GM23338 (cell line): ENCODE data around the gene COBLL1. TPM values are rescaled to one million over a fixed set of nuclear protein-coding genes. Genes with fewer than 3 reads are reported as not detected.

Source experiments
- ATAC-seq: fragments of 200-7000 bp; cut with Tn5 transposase; 3 replicates; pipeline ENCODE4 v1.9.1; 2020
- DNase-seq: peaks from one replicate; pipeline ENCODE4 v3.0.0-alpha.2; 2015; ENCODE audit warnings: low spot score
- H2AFZ ChIP-seq: fragments of 200-600 bp; sonication (generic); 2 replicates; pipeline ENCODE4 v1.8.0; 2016; ENCODE audit warnings: antibody characterized with exemption, mild to moderate bottlenecking, moderate library complexity
- H3F3A ChIP-seq: fragments of 200-600 bp; sonication (generic); replicated peaks from 2 replicates; pipeline ENCODE4 v1.8.0; 2017; ENCODE audit warnings: antibody characterized with exemption, mixed run types, low read depth
- H3K27ac ChIP-seq: fragments of 200-600 bp; sonication (generic); 2 replicates; pipeline ENCODE4 v1.6.1; 2016; ENCODE audit warnings: low read depth
- H3K27me3 ChIP-seq: fragments of 200-600 bp; sonication (generic); 2 replicates; pipeline ENCODE4 v1.8.0; 2016; ENCODE audit warnings: mild to moderate bottlenecking, mixed run types, moderate library complexity; ENCODE audit not compliant: insufficient read depth
- H3K36me3 ChIP-seq: fragments of 200-600 bp; sonication (generic); 2 replicates; pipeline ENCODE4 v1.8.0; 2016; ENCODE audit warnings: mild to moderate bottlenecking; ENCODE audit not compliant: insufficient read depth
- H3K4me1 ChIP-seq: fragments of 200-600 bp; sonication (generic); 2 replicates; pipeline ENCODE4 v1.8.0; 2016; ENCODE audit warnings: mild to moderate bottlenecking, moderate library complexity; ENCODE audit not compliant: insufficient read depth
- H3K4me2 ChIP-seq: fragments of 200-600 bp; sonication (generic); 2 replicates; pipeline ENCODE4 v1.7.1; 2017; ENCODE audit warnings: mixed run types
- H3K4me3 ChIP-seq: fragments of 200-600 bp; sonication (generic); 2 replicates; pipeline ENCODE4 v1.6.1; 2016; ENCODE audit warnings: mixed run types
- H3K79me2 ChIP-seq: fragments of 200-600 bp; sonication (generic); replicated peaks from 2 replicates; pipeline ENCODE4 v1.8.0; 2017; ENCODE audit warnings: mild to moderate bottlenecking; ENCODE audit not compliant: insufficient read depth
- H3K9me2 ChIP-seq: fragments of 200-600 bp; sonication (generic); 2 replicates; pipeline ENCODE4 v1.8.0; 2017; ENCODE audit not compliant: insufficient read depth
- H4K20me1 ChIP-seq: fragments of 200-600 bp; sonication (generic); replicated peaks from 2 replicates; pipeline ENCODE4 v1.8.0; 2017; ENCODE audit warnings: mild to moderate bottlenecking; ENCODE audit not compliant: insufficient read depth
- H3K27ac Mint-ChIP-seq: 2 replicates; pipeline ENCODE4 v1.8.0; 2020; ENCODE audit warnings: inconsistent platforms, mild to moderate bottlenecking, moderate library complexity, mixed read lengths
- H3K27me3 Mint-ChIP-seq: 3 replicates; pipeline ENCODE4 v1.8.0; 2022; ENCODE audit warnings: low read depth, mild to moderate bottlenecking, moderate library complexity, mixed read lengths, inconsistent platforms; ENCODE audit not compliant: insufficient read depth, poor library complexity
- H3K36me3 Mint-ChIP-seq: 3 replicates; pipeline ENCODE4 v1.8.0; 2021; ENCODE audit warnings: low read depth, mild to moderate bottlenecking, inconsistent platforms, moderate library complexity, mixed read lengths
- H3K4me1 Mint-ChIP-seq: 3 replicates; pipeline ENCODE4 v1.8.0; 2020; ENCODE audit warnings: mild to moderate bottlenecking, inconsistent platforms, mixed read lengths
- H3K4me3 Mint-ChIP-seq: 3 replicates; pipeline ENCODE4 v1.8.0; 2021; ENCODE audit warnings: moderate library complexity, mild to moderate bottlenecking, inconsistent platforms, mixed read lengths
- H3K9me3 Mint-ChIP-seq: 3 replicates; pipeline ENCODE4 v1.8.0; 2020; ENCODE audit warnings: moderate library complexity, mild to moderate bottlenecking, inconsistent platforms, mixed read lengths
- CREB1 ChIP-seq: fragments of 250-450 bp; sonication (Bioruptor Pico); IDR thresholded peaks from 2 replicates; pipeline ENCODE4 v1.5.0; 2020; ENCODE audit warnings: low read depth, mild to moderate bottlenecking, moderate library complexity
- EZH2phosphoT487 ChIP-seq: fragments of 200-600 bp; sonication (generic); IDR thresholded peaks from one replicate; pipeline ENCODE4 v1.8.1; 2018; ENCODE audit warnings: antibody characterized with exemption; ENCODE audit not compliant: unreplicated experiment
- JUNB ChIP-seq: IDR thresholded peaks from one replicate; pipeline ENCODE4 v1.6.1; 2016; ENCODE audit warnings: antibody characterized with exemption; ENCODE audit not compliant: unreplicated experiment
- POLR2AphosphoS5 ChIP-seq: IDR thresholded peaks from 2 replicates; pipeline ENCODE4 v1.6.1; 2016; ENCODE audit warnings: antibody characterized with exemption, low read depth
- STAT1 ChIP-seq: IDR thresholded peaks from one replicate; pipeline ENCODE4 v1.6.1; 2016; ENCODE audit warnings: antibody characterized with exemption; ENCODE audit not compliant: unreplicated experiment
- ZNF114 ChIP-seq: fragments of 250-450 bp; sonication (Bioruptor Pico); IDR thresholded peaks from 2 replicates; pipeline ENCODE4 v1.5.0; 2020; ENCODE audit warnings: mild to moderate bottlenecking, moderate library complexity
- ZNF331 ChIP-seq: fragments of 250-450 bp; sonication (Bioruptor Pico); IDR thresholded peaks from 2 replicates; pipeline ENCODE4 v1.5.0; 2020; ENCODE audit warnings: low read depth, mild to moderate bottlenecking, moderate library complexity
- polyA plus RNA-seq: library from polyadenylated mRNA; unstranded; fragments of >200 nt; fragmentation: Nextera tagmentation; extraction: Ambion mirVana; gene quantifications from 2 replicates; pipeline ENCODE4 v1.2.1, GENCODE V29; 2016
- total RNA-seq: library from RNA; depleted of rRNA; stranded (reverse); fragments of >200 nt; shearing (Covaris generic); gene quantifications from 2 replicates; pipeline ENCODE4 v1.2.3, GENCODE V29; 2014
- TF ChIP-seq, protein P1 (sequence below): IDR thresholded peaks from 2 replicates; pipeline ENCODE4 v1.6.1; 2016; ENCODE audit warnings: antibody characterized with exemption
- TF ChIP-seq, protein P2 (sequence below), 2 experiments: fragments of 200-600 bp in 1 of 2; sonication (generic) in 1 of 2; conservative IDR thresholded peaks; 2 replicates each; pipeline versions ENCODE4 v1.5.1 to v1.6.1; 2016 to 2017; ENCODE audit warnings: antibody characterized with exemption in 2 of 2, low read depth in 2 of 2, mild to moderate bottlenecking in 2 of 2, moderate library complexity in 1 of 2
- TF ChIP-seq, protein P3 (sequence below): IDR thresholded peaks from one replicate; pipeline ENCODE4 v1.6.1; 2018; ENCODE audit warnings: antibody characterized with exemption; ENCODE audit not compliant: unreplicated experiment

COBLL1 gene
- total and polyA plus RNA-seq, 2 experiments from 2014 or later = 2.9 to 7.4 TPM

DNA sequence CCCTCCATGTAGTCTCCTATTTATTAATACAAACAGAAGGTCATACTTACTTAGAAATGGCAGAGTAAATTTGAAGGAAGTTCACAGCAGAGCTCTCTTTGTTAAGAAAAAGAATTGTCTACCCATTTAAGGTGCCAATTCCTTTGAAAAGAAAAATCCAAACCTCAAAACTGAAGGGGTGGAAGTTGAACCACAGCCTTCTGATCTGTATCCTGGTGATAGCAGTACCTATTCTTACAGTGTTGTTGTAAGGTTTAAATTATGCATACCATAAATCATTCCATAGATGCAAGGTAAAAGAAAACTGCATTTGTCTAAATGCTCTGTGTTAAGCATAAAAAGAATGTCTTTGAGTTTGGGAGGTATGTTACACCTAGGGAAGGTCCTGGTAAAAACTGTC, 47.6 kb downstream of the COBLL1 start:
- Mint-ChIP-seq H3K9me3 (no peaks in the 10 kb centered on the region), H3K4me3 (no peak overlapping the region), H3K4me1 (peaks cover 8% of the 10 kb centered on the region; the same call in 2 of the 3 replicates), H3K36me3 (no peaks in the 10 kb centered on the region), H3K27me3 (no peaks in the 10 kb centered on the region), H3K27ac (0 out of 2 replicates have a peak overlapping the region, but pooled peaks have one; percentile 15)
- H3K27ac ChIP-seq = no peak overlapping the region
- no peak overlapping the region for H3K4me2 ChIP-seq
- H3F3A ChIP-seq = no peaks in the 10 kb centered on the region
- no peaks in the 10 kb centered on the region for H3K9me2 ChIP-seq
- H2AFZ ChIP-seq = no peak overlapping the region
- H4K20me1 ChIP-seq = no peaks in the 10 kb centered on the region
- ATAC-seq (no peak), DNase-seq (no peak)
- H3K36me3 ChIP-seq = no peaks in the 10 kb centered on the region
- H3K4me3 ChIP-seq = no peak overlapping the region
- peaks cover 15% of the 10 kb centered on the region for H3K4me1 ChIP-seq
- TF ChIP-seq JUNB (no peak), STAT1 (no peak), ZNF331 (no peak), POLR2AphosphoS5 (no peak)
- TF ChIP-seq, protein P1, sequence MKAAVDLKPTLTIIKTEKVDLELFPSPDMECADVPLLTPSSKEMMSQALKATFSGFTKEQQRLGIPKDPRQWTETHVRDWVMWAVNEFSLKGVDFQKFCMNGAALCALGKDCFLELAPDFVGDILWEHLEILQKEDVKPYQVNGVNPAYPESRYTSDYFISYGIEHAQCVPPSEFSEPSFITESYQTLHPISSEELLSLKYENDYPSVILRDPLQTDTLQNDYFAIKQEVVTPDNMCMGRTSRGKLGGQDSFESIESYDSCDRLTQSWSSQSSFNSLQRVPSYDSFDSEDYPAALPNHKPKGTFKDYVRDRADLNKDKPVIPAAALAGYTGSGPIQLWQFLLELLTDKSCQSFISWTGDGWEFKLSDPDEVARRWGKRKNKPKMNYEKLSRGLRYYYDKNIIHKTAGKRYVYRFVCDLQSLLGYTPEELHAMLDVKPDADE = no peak
- TF ChIP-seq, protein P2, sequence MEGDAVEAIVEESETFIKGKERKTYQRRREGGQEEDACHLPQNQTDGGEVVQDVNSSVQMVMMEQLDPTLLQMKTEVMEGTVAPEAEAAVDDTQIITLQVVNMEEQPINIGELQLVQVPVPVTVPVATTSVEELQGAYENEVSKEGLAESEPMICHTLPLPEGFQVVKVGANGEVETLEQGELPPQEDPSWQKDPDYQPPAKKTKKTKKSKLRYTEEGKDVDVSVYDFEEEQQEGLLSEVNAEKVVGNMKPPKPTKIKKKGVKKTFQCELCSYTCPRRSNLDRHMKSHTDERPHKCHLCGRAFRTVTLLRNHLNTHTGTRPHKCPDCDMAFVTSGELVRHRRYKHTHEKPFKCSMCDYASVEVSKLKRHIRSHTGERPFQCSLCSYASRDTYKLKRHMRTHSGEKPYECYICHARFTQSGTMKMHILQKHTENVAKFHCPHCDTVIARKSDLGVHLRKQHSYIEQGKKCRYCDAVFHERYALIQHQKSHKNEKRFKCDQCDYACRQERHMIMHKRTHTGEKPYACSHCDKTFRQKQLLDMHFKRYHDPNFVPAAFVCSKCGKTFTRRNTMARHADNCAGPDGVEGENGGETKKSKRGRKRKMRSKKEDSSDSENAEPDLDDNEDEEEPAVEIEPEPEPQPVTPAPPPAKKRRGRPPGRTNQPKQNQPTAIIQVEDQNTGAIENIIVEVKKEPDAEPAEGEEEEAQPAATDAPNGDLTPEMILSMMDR (conservative IDR thresholded peaks at IDR 0.05; ENCODE audit: low read depth in 2 of 2) = no peak
- no peaks in the 10 kb centered on the region for H3K27me3 ChIP-seq
- no peaks in the 10 kb centered on the region for H3K79me2 ChIP-seq

DNA sequence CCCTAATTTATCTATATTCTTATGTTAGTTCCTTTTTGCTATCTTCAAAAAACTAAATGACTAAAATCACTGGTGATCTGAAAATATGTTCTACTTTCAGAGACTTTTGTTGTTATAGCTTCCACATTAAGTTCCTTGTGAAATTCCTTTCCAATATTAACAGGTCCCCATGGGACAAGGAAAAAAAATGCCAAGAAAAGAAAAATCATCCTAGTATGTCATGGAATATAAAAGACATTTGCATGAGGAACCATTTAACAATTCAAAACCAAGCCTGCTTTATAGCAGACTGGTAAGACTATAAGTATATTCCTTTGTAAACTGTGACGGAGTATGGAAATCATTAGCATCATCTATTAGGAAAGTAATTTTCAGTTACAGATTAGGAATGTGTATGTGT, 48.1 kb downstream of the COBLL1 start:
- Mint-ChIP-seq H3K27ac (no peak overlapping the region), H3K27me3 (no peaks in the 10 kb centered on the region), H3K4me1 (peaks cover 8% of the 10 kb centered on the region; the same call in 2 of the 3 replicates), H3K9me3 (no peaks in the 10 kb centered on the region), H3K4me3 (no peak overlapping the region), H3K36me3 (no peaks in the 10 kb centered on the region)
- DNase-seq (no peak), ATAC-seq (no peak)
- Histone ChIP-seq H4K20me1 (no peaks in the 10 kb centered on the region), H3K79me2 (no peaks in the 10 kb centered on the region), H3K27ac (no peak overlapping the region), H3K4me1 (peaks cover 15% of the 10 kb centered on the region), H2AFZ (no peak overlapping the region), H3K36me3 (no peaks in the 10 kb centered on the region), H3K4me2 (no peak overlapping the region), H3F3A (no peaks in the 10 kb centered on the region), H3K9me2 (no peaks in the 10 kb centered on the region), H3K4me3 (no peak overlapping the region), H3K27me3 (no peaks in the 10 kb centered on the region)
- TF ChIP-seq EZH2phosphoT487 (no peak), CREB1 (no peak), POLR2AphosphoS5 (no peak), JUNB (no peak), STAT1 (no peak), ZNF114 (CRISPR knock-in tag) (no peak)
- TF ChIP-seq, protein P2 (conservative IDR thresholded peaks at IDR 0.05; ENCODE audit: low read depth in 2 of 2) = no peak
- TF ChIP-seq, protein P3, sequence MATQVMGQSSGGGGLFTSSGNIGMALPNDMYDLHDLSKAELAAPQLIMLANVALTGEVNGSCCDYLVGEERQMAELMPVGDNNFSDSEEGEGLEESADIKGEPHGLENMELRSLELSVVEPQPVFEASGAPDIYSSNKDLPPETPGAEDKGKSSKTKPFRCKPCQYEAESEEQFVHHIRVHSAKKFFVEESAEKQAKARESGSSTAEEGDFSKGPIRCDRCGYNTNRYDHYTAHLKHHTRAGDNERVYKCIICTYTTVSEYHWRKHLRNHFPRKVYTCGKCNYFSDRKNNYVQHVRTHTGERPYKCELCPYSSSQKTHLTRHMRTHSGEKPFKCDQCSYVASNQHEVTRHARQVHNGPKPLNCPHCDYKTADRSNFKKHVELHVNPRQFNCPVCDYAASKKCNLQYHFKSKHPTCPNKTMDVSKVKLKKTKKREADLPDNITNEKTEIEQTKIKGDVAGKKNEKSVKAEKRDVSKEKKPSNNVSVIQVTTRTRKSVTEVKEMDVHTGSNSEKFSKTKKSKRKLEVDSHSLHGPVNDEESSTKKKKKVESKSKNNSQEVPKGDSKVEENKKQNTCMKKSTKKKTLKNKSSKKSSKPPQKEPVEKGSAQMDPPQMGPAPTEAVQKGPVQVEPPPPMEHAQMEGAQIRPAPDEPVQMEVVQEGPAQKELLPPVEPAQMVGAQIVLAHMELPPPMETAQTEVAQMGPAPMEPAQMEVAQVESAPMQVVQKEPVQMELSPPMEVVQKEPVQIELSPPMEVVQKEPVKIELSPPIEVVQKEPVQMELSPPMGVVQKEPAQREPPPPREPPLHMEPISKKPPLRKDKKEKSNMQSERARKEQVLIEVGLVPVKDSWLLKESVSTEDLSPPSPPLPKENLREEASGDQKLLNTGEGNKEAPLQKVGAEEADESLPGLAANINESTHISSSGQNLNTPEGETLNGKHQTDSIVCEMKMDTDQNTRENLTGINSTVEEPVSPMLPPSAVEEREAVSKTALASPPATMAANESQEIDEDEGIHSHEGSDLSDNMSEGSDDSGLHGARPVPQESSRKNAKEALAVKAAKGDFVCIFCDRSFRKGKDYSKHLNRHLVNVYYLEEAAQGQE = no peak
